Gastrocnemius medialis (tissue), 4 donors: Measurements from ENCODE around the gene BANF1.

ENCODE experiments used
- POLR2A ChIP-seq, 2 donors: fragments of 450-650 bp; IDR thresholded peaks; one replicate each; pipeline ENCODE4 v1.6.1; 2017; ENCODE audit warnings: antibody characterized with exemption in 2 of 2, mild to moderate bottlenecking in 2 of 2, moderate library complexity in 2 of 2
- TF ChIP-seq, protein P1 (sequence below), 5 experiments: fragments of 450-650 bp in 3 of 5; fragments of 200-600 bp in 2 of 5; sonication (generic) in 2 of 5; IDR thresholded peaks in 4 of 5; conservative IDR thresholded peaks in 1 of 5; 1 replicate in 4 of 5; 2 replicates in 1 of 5; pipeline ENCODE4 v1.5.1; 2016 to 2019; ENCODE audit warnings: antibody characterized with exemption in 5 of 5, mild to moderate bottlenecking in 3 of 5, moderate library complexity in 3 of 5

DNA sequence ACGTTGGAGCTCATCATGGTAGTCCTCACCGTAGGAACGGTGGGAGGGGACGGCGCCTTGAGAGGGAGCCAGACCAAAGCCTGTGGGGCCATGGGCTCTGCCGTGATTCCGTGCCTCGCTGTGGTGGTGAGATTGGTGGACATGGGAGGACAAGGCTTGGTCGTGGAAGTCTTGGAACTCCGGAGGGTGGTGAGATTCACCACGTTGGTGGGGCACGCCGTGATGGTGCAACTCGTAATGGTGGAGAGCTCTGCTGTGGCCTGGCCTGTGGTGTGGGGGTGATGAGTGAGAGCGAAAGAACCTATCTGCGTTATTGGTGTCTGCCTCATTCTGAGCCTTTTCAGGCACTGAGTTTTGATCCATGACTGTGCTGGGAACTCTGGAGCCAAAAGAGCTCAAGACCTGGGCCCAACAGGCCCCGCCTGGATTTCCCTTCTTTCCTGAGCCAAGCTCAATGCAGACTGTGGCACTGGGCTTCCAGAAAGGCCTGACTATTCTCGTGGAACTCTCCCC lies 23.8 kb downstream of the BANF1 start, which contains the start of gene CATSPER1:
- no peak for TF ChIP-seq POLR2A (IDR thresholded peaks at IDR 0.05)
- TF ChIP-seq, protein P1, sequence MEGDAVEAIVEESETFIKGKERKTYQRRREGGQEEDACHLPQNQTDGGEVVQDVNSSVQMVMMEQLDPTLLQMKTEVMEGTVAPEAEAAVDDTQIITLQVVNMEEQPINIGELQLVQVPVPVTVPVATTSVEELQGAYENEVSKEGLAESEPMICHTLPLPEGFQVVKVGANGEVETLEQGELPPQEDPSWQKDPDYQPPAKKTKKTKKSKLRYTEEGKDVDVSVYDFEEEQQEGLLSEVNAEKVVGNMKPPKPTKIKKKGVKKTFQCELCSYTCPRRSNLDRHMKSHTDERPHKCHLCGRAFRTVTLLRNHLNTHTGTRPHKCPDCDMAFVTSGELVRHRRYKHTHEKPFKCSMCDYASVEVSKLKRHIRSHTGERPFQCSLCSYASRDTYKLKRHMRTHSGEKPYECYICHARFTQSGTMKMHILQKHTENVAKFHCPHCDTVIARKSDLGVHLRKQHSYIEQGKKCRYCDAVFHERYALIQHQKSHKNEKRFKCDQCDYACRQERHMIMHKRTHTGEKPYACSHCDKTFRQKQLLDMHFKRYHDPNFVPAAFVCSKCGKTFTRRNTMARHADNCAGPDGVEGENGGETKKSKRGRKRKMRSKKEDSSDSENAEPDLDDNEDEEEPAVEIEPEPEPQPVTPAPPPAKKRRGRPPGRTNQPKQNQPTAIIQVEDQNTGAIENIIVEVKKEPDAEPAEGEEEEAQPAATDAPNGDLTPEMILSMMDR (IDR thresholded peaks at IDR 0.05 in 4 of 5, conservative IDR thresholded peaks at IDR 0.05 in 1 of 5): no peak
